ENCODE measurements around the gene NSRP1. TPM values are rescaled to one million over a fixed set of nuclear protein-coding genes. Genes with fewer than 3 reads are reported as not detected.

Gene NSRP1
- total RNA-seq, 1 experiment from 2014 or later: 28.0 TPM

GRCh38 chr17:30212750-30213149 lies 96.1 kb downstream of the NSRP1 start:
- H3K27ac Mint-ChIP-seq (ENCODE audit: unreplicated experiment): no peak overlapping the region
- Histone ChIP-seq H3K4me3 (ENCODE audit: low read depth, low read length) (no peak overlapping the region), H3K9me3 (no peaks in the 10 kb centered on the region), H3K36me3 (ENCODE audit: control insufficient read depth, insufficient read depth, low read length) (no peaks in the 10 kb centered on the region; the same call in none of the 2 replicates), H3K4me1 (no peaks in the 10 kb centered on the region), H3K27me3 (replicated peaks; ENCODE audit: control insufficient read depth, insufficient read depth, low read length) (no peaks in the 10 kb centered on the region)
- CTCF ChIA-PET: no interaction called here
- no peak for TF ChIP-seq CTCF (IDR thresholded peaks at IDR 0.05; ENCODE audit: insufficient read depth in 1 of 2, low read depth in 1 of 2, low read length in 1 of 2, severe bottlenecking in 1 of 2, unreplicated experiment in 1 of 2)
- peaks cover 25% of the 10 kb centered on the region for H3K36me3 Mint-ChIP-seq (ENCODE audit: insufficient read depth, unreplicated experiment)
- H3K4me1 Mint-ChIP-seq (ENCODE audit: low read depth, unreplicated experiment): no peaks in the 10 kb centered on the region
- no peak overlapping the region for H3K4me3 Mint-ChIP-seq (ENCODE audit: unreplicated experiment)
- intact Hi-C loops (cut with micrococcal nuclease; ENCODE audit: unreplicated experiment): no loop called here
- no peak for DNase-seq
- no TSS peak for BruUV-seq (replicated peaks)
- no peaks in the 10 kb centered on the region for H3K27me3 Mint-ChIP-seq (ENCODE audit: insufficient read depth, unreplicated experiment)
- POLR2A ChIA-PET: no interaction called here
- H3K9me3 Mint-ChIP-seq (ENCODE audit: unreplicated experiment): peaks cover 10% of the 10 kb centered on the region

DNA sequence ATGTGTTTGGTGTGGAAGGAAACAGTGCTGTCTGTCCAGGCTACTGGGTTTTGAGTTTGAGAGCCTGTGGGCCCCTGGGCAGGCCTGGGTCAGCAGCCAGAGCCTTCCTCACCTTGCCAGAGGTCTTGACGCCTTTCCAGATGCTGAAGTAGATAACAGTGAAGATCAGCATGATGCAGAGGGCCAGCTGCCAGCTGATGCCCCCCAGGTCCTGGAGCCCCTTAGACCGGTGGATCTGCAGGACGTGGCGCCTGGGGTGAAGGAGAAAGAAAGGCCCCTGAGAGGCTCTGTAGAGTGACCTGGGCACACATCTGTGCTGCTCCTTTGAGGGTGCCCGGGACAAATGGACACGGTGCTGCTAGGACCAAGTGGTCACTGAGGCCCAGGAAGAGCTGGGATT lies 100.4 kb downstream of the NSRP1 start:
- no peak overlapping the region for H3K4me3 ChIP-seq (ENCODE audit: low read depth, low read length)
- no peaks in the 10 kb centered on the region for H3K9me3 ChIP-seq
- peaks cover 24% of the 10 kb centered on the region for H3K4me1 ChIP-seq
- H3K9me3 Mint-ChIP-seq (ENCODE audit: unreplicated experiment): peaks cover 10% of the 10 kb centered on the region
- CTCF ChIA-PET: no interaction called here
- no peaks in the 10 kb centered on the region; the same call in none of the 2 replicates for H3K36me3 ChIP-seq (ENCODE audit: control insufficient read depth, insufficient read depth, low read length)
- POLR2A ChIA-PET: no interaction called here
- H3K36me3 Mint-ChIP-seq (ENCODE audit: insufficient read depth, unreplicated experiment): peaks cover 28% of the 10 kb centered on the region
- no peak overlapping the region for H3K4me3 Mint-ChIP-seq (ENCODE audit: unreplicated experiment)
- H3K27ac Mint-ChIP-seq (ENCODE audit: unreplicated experiment): no peak overlapping the region
- DNase-seq: no peak
- intact Hi-C loops (cut with micrococcal nuclease; ENCODE audit: unreplicated experiment): no loop called here
- no peak for TF ChIP-seq CTCF (IDR thresholded peaks at IDR 0.05; ENCODE audit: insufficient read depth in 1 of 2, low read depth in 1 of 2, low read length in 1 of 2, severe bottlenecking in 1 of 2, unreplicated experiment in 1 of 2)
- BruUV-seq (replicated peaks): no TSS peak
- H3K4me1 Mint-ChIP-seq (ENCODE audit: low read depth, unreplicated experiment): peaks cover 24% of the 10 kb centered on the region
- H3K27me3 Mint-ChIP-seq (ENCODE audit: insufficient read depth, unreplicated experiment): no peaks in the 10 kb centered on the region
- no peaks in the 10 kb centered on the region for H3K27me3 ChIP-seq (replicated peaks; ENCODE audit: control insufficient read depth, insufficient read depth, low read length)

DNA sequence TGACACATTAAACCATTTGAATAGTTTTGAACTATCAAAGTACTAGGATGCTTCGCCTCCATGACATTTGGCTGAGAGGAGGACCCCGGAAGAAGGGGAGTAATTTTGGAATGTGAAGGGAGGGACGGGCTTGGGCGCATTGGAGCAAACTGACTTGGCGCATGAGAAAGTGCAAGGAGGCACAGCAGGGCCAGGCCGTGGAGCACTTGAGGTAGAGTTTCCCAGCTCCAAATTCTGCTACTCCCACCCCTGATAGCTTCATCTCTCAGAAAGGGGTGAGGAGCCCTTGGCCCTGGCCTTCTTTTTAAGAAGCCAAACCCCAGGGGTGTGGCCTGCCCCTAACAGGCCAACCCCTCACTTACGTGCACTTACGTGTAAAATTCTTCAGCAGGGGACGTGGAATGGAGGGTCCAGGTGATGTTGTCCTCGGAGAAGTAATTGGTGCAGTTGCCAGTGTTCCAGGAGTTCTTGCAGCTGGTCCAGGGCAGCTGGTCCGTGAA lies 101.2 kb downstream of the NSRP1 start:
- Histone ChIP-seq H3K9me3 (no peaks in the 10 kb centered on the region), H3K27me3 (replicated peaks; ENCODE audit: control insufficient read depth, insufficient read depth, low read length) (no peaks in the 10 kb centered on the region), H3K4me1 (peaks cover 31% of the 10 kb centered on the region), H3K36me3 (ENCODE audit: control insufficient read depth, insufficient read depth, low read length) (no peaks in the 10 kb centered on the region; the same call in none of the 2 replicates), H3K4me3 (ENCODE audit: low read depth, low read length) (no peak overlapping the region)
- peaks cover 22% of the 10 kb centered on the region for H3K36me3 Mint-ChIP-seq (ENCODE audit: insufficient read depth, unreplicated experiment)
- H3K4me3 Mint-ChIP-seq (ENCODE audit: unreplicated experiment): no peak overlapping the region
- POLR2A ChIA-PET: interaction anchor here (0.6 kb wide), 1 partner anchor 18 kb away, joined by 3 read pairs; the partner anchor contains the start of gene SLC6A4
- no TSS peak for BruUV-seq (replicated peaks)
- H3K27me3 Mint-ChIP-seq (ENCODE audit: insufficient read depth, unreplicated experiment): no peaks in the 10 kb centered on the region
- CTCF ChIA-PET: interaction anchor here (0.7 kb wide), 1 partner anchor 23 kb away, joined by 3 read pairs; no protein-coding TSS in a partner anchor
- H3K27ac Mint-ChIP-seq (ENCODE audit: unreplicated experiment): no peak overlapping the region
- TF ChIP-seq CTCF (IDR thresholded peaks at IDR 0.05; ENCODE audit: insufficient read depth in 1 of 2, low read depth in 1 of 2, low read length in 1 of 2, severe bottlenecking in 1 of 2, unreplicated experiment in 1 of 2): no peak
- DNase-seq: no peak
- intact Hi-C loops (cut with micrococcal nuclease; ENCODE audit: unreplicated experiment): no loop called here
- H3K4me1 Mint-ChIP-seq (ENCODE audit: low read depth, unreplicated experiment): peaks cover 31% of the 10 kb centered on the region
- H3K9me3 Mint-ChIP-seq (ENCODE audit: unreplicated experiment): peaks cover 10% of the 10 kb centered on the region
